ENCODE results near the gene MPND. TPM values are rescaled to one million over a fixed set of nuclear protein-coding genes. Genes with fewer than 3 reads are reported as not detected.

The MPND gene
- total RNA-seq, 1 experiment from 2014 or later = 24.3 TPM

DNA sequence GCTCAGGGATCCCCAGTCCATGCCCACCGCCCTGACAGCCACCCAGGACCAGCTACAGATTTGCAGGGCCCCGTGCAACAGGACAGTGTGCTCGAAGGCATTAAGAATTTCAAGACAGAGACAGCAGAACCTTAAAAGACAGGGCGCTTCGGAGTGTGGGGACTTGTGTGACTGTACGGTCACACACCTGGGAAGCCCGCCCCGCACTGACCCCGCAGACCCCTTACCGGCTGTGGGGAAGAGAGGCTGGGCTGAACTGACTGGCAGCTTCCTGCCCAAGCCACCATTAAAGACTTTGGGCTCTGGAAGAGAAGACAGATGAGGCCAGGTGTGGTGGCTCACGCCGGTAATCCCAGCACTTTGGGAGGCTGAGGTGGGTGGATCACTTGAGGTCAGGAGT lies 19.1 kb upstream of the MPND start:
- DNase-seq (ENCODE audit: low read depth, low spot score) (no peak), ATAC-seq (no peak)
- no peak overlapping the region for H3K4me2 ChIP-seq (ENCODE audit: low read length)
- intact Hi-C loops (cut with micrococcal nuclease) = no loop called here
- no peaks in the 10 kb centered on the region; the same call in 1 of the 2 replicates for H3K79me2 ChIP-seq (ENCODE audit: insufficient read depth, low read length)
- H3K9me2 ChIP-seq (ENCODE audit: insufficient read depth) = no peaks in the 10 kb centered on the region
- ChIA-PET CTCF (no interaction called here), RAD21 (ENCODE audit: low non-redundant PET in 1 of 2, low total read pairs in 2 of 2, uncharacterized antibody in 2 of 2, unreplicated experiment in 2 of 2) (no interaction called here), POLR2A (no interaction called here)
- H3K4me3 ChIP-seq (replicated peaks in 1 of 2; ENCODE audit: low read depth in 1 of 2, low read length in 2 of 2) = no peak overlapping the region
- H3K27me3 ChIP-seq (ENCODE audit: insufficient read depth, low read length) = no peaks in the 10 kb centered on the region
- H2AFZ ChIP-seq (ENCODE audit: low read depth, low read length, poor library complexity, severe bottlenecking) = no peak overlapping the region
- H3K4me1 ChIP-seq (ENCODE audit: control insufficient read depth in 1 of 2, insufficient read depth in 2 of 2, low read length in 2 of 2) = peaks cover 7 to 18% of the 10 kb centered on the region in 2 experiments
- no peak for TF ChIP-seq YY1 (IDR thresholded peaks at IDR 0.05; ENCODE audit: extremely low read depth, insufficient replicate concordance, low read depth, low read length)
- TF ChIP-seq EZH2phosphoT487 (IDR thresholded peaks at IDR 0.05; ENCODE audit: borderline replicate concordance) = no peak
- TF ChIP-seq, protein P1, sequence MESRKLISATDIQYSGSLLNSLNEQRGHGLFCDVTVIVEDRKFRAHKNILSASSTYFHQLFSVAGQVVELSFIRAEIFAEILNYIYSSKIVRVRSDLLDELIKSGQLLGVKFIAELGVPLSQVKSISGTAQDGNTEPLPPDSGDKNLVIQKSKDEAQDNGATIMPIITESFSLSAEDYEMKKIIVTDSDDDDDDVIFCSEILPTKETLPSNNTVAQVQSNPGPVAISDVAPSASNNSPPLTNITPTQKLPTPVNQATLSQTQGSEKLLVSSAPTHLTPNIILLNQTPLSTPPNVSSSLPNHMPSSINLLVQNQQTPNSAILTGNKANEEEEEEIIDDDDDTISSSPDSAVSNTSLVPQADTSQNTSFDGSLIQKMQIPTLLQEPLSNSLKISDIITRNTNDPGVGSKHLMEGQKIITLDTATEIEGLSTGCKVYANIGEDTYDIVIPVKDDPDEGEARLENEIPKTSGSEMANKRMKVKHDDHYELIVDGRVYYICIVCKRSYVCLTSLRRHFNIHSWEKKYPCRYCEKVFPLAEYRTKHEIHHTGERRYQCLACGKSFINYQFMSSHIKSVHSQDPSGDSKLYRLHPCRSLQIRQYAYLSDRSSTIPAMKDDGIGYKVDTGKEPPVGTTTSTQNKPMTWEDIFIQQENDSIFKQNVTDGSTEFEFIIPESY (IDR thresholded peaks at IDR 0.05; ENCODE audit: extremely low read depth, insufficient replicate concordance, low read length) = no peak
- no peak for TF ChIP-seq ZNF274 (IDR thresholded peaks at IDR 0.05; ENCODE audit: low read depth, low read length)
- no peak for TF ChIP-seq FOSL1 (IDR thresholded peaks at IDR 0.05; ENCODE audit: low read depth)
- no peak for TF ChIP-seq EZH2 (IDR thresholded peaks at IDR 0.05)
- no peak for TF ChIP-seq CEBPB (IDR thresholded peaks at IDR 0.05; ENCODE audit: low read depth)
- TF ChIP-seq POLR2A (IDR thresholded peaks at IDR 0.05; ENCODE audit: borderline replicate concordance, extremely low read depth, insufficient read depth, insufficient read length) = no peak
- TF ChIP-seq, protein P2, sequence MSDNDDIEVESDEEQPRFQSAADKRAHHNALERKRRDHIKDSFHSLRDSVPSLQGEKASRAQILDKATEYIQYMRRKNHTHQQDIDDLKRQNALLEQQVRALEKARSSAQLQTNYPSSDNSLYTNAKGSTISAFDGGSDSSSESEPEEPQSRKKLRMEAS (IDR thresholded peaks at IDR 0.05) = no peak
- no peak for TF ChIP-seq SP1 (IDR thresholded peaks at IDR 0.05; ENCODE audit: low read depth)
- no peak for TF ChIP-seq SIN3A (IDR thresholded peaks at IDR 0.05; ENCODE audit: low read depth)
- TF ChIP-seq, protein P3, sequence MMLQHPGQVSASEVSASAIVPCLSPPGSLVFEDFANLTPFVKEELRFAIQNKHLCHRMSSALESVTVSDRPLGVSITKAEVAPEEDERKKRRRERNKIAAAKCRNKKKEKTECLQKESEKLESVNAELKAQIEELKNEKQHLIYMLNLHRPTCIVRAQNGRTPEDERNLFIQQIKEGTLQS (IDR thresholded peaks at IDR 0.05) = no peak
- no peak overlapping the region for H3K27ac ChIP-seq (ENCODE audit: low read depth, low read length)
- H3K9me3 ChIP-seq (ENCODE audit: control insufficient read depth in 1 of 2, insufficient read depth in 1 of 2, low read depth in 1 of 2, low read length in 2 of 2) = no peaks in the 10 kb centered on the region
- no peak overlapping the region for H3K9ac ChIP-seq (ENCODE audit: low read length)
- BruUV-seq (replicated peaks) = no TSS peak
- no peaks in the 10 kb centered on the region for H4K20me1 ChIP-seq (ENCODE audit: insufficient read depth)
- no peaks in the 10 kb centered on the region for H3K36me3 ChIP-seq (ENCODE audit: control insufficient read depth in 1 of 2, insufficient read depth in 2 of 2, low read length in 2 of 2)
